Measurements from ENCODE around the gene TNRC18. TPM values are rescaled to one million over a fixed set of nuclear protein-coding genes. Genes with fewer than 3 reads are reported as not detected.
A peak's percentile ranks its signal among the peaks of the same experiment; 100 is the strongest.
"Not testable (repeated sequence)": the region's sequence is repeated elsewhere in the genome, so short reads cannot be mapped to it uniquely, and the experiment has no call there.

The TNRC18 gene
- total and polyA plus RNA-seq, 9 of the 15 experiments (the other 6 are each of a cell fraction or from before 2014, with no cell fraction given): 0.03 to 43.2 (median 18.0) TPM

DNA sequence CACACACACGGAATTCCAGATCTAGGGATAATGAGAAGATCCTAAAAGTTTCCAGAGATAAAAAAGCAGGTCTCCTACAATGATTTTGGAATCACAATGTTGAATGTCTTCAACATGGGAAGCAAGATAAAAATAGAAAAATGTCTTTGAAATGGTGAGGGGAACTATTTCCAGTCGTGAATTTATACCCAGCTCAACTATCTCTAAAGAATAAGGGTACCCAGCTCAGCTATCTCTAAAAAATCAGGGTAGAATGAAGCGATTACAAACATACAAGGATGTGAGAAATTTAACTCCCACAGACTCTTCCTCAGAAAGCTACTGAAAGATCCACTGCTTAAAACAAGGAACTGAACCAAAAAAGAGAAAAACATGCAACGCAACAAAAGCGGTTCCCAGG is 105.0 kb downstream of the TNRC18 start:
- H3K9me1 ChIP-seq (ENCODE audit: control insufficient read depth, insufficient read depth, low read length); H3K79me2 ChIP-seq (ENCODE audit: control insufficient read depth, insufficient read depth, low read length); FAIRE-seq; DNase-seq (ENCODE audit: extremely low read depth in 1 of 4, low spot score in 3 of 4); ATAC-seq; CTCF ChIA-PET (ENCODE audit: low intra/inter-chr PET ratio); H3K4me2 ChIP-seq (ENCODE audit: insufficient read depth, low read length); H3K9me3 ChIP-seq (replicated peaks; ENCODE audit: control insufficient read depth, insufficient read depth, low read depth, low read length); H3K4me3 ChIP-seq; H2AFZ ChIP-seq (ENCODE audit: low read depth, low read length); H3K27ac ChIP-seq (ENCODE audit: extremely low read depth, low read depth, low read length); H3K36me3 ChIP-seq (ENCODE audit: control insufficient read depth, insufficient read depth, low read length); H3K4me1 ChIP-seq (replicated peaks in 1 of 2; ENCODE audit: control insufficient read depth in 2 of 2, insufficient read depth in 2 of 2, low read length in 2 of 2); intact Hi-C loops (cut with micrococcal nuclease); BruUV-seq (replicated peaks); H3K27me3 ChIP-seq (ENCODE audit: control insufficient read depth in 2 of 2, insufficient read depth in 2 of 2, low read length in 2 of 2); in situ Hi-C loops (cut with MboI); H4K20me1 ChIP-seq (replicated peaks; ENCODE audit: control insufficient read depth, insufficient read depth, low read length); H3K9ac ChIP-seq (ENCODE audit: insufficient read depth in 1 of 2, low read depth in 2 of 2, low read length in 2 of 2): not testable (repeated sequence)
- TF ChIP-seq TRIM28 (IDR thresholded peaks at IDR 0.05): peak; percentile 70; the same call in 1 of the 2 replicates
- peak; percentile 85 for TF ChIP-seq ZFP1 (CRISPR knock-in tag; IDR thresholded peaks at IDR 0.05)
- WGBS (ENCODE audit: insufficient coverage, low coverage, missing lambda C conversion rate): 71% methylated on average over 5 of the region's 5 CpGs
- POLR2A ChIA-PET: interaction anchor here (0.6 kb wide), 1 partner anchor 17 kb away, joined by 3 read pairs; no protein-coding TSS in a partner anchor

DNA sequence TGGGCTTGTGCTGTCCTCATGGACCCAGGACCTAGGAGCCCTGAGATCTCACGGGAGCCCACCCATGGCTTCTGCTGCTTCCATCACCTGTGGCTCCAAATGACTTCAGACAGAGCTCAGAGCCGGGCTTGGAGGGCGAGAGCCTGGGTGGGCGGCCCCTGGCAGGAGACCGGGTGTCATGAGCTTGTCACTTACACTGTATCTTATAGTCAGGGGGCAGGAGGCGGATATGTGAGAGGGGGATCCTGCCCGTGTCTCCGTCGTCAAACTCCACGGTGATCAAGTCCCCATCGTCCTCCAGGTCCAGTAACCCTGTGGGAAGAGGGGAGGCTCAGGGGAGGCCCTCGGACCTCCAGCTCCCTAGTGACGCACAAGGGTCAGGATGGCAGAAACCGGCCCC is 107.9 kb downstream of the TNRC18 start:
- H3K4me1 ChIP-seq (replicated peaks in 1 of 2; ENCODE audit: control insufficient read depth in 2 of 2, insufficient read depth in 2 of 2, low read length in 2 of 2): no peaks in the 10 kb centered on the region
- no peak overlapping the region for H2AFZ ChIP-seq (ENCODE audit: low read depth, low read length)
- POLR2A ChIA-PET: no interaction called here
- no peak overlapping the region for H3K4me2 ChIP-seq (ENCODE audit: insufficient read depth, low read length)
- no peaks in the 10 kb centered on the region for H3K9me1 ChIP-seq (ENCODE audit: control insufficient read depth, insufficient read depth, low read length)
- no peak overlapping the region; a peak in 1 of 4 replicates for H3K9ac ChIP-seq (ENCODE audit: insufficient read depth in 1 of 2, low read depth in 2 of 2, low read length in 2 of 2)
- ATAC-seq (no peak), FAIRE-seq (no peak), DNase-seq (ENCODE audit: extremely low read depth in 1 of 4, low spot score in 3 of 4) (no peak)
- intact Hi-C loops (cut with micrococcal nuclease) (no loop called here), in situ Hi-C loops (cut with MboI) (no loop called here)
- H3K36me3 ChIP-seq (ENCODE audit: control insufficient read depth, insufficient read depth, low read length): peaks cover 9% of the 10 kb centered on the region; the same call in 2 of the 3 replicates
- no peaks in the 10 kb centered on the region for H3K79me2 ChIP-seq (ENCODE audit: control insufficient read depth, insufficient read depth, low read length)
- no peaks in the 10 kb centered on the region for H4K20me1 ChIP-seq (replicated peaks; ENCODE audit: control insufficient read depth, insufficient read depth, low read length)
- no peaks in the 10 kb centered on the region; the same call in 1 of the 2 replicates for H3K9me3 ChIP-seq (replicated peaks; ENCODE audit: control insufficient read depth, insufficient read depth, low read depth, low read length)
- no peak overlapping the region for H3K27ac ChIP-seq (ENCODE audit: extremely low read depth, low read depth, low read length)
- CTCF ChIA-PET (ENCODE audit: low intra/inter-chr PET ratio): no interaction called here
- H3K27me3 ChIP-seq (ENCODE audit: control insufficient read depth in 2 of 2, insufficient read depth in 2 of 2, low read length in 2 of 2): no peaks in the 10 kb centered on the region
- 93% methylated on average over 12 of the region's 14 CpGs for WGBS (ENCODE audit: insufficient coverage, low coverage, missing lambda C conversion rate)
- no peak overlapping the region for H3K4me3 ChIP-seq
- no TSS peak for BruUV-seq (replicated peaks)
- TF ChIP-seq RFX5 (IDR thresholded peaks at IDR 0.05; ENCODE audit: low read depth, low read length) (no peak), FOXK2 (conservative IDR thresholded peaks at IDR 0.05 in 1 of 2, IDR thresholded peaks at IDR 0.05 in 1 of 2; ENCODE audit: low read depth in 2 of 2) (no peak)
- TF ChIP-seq, protein P1, sequence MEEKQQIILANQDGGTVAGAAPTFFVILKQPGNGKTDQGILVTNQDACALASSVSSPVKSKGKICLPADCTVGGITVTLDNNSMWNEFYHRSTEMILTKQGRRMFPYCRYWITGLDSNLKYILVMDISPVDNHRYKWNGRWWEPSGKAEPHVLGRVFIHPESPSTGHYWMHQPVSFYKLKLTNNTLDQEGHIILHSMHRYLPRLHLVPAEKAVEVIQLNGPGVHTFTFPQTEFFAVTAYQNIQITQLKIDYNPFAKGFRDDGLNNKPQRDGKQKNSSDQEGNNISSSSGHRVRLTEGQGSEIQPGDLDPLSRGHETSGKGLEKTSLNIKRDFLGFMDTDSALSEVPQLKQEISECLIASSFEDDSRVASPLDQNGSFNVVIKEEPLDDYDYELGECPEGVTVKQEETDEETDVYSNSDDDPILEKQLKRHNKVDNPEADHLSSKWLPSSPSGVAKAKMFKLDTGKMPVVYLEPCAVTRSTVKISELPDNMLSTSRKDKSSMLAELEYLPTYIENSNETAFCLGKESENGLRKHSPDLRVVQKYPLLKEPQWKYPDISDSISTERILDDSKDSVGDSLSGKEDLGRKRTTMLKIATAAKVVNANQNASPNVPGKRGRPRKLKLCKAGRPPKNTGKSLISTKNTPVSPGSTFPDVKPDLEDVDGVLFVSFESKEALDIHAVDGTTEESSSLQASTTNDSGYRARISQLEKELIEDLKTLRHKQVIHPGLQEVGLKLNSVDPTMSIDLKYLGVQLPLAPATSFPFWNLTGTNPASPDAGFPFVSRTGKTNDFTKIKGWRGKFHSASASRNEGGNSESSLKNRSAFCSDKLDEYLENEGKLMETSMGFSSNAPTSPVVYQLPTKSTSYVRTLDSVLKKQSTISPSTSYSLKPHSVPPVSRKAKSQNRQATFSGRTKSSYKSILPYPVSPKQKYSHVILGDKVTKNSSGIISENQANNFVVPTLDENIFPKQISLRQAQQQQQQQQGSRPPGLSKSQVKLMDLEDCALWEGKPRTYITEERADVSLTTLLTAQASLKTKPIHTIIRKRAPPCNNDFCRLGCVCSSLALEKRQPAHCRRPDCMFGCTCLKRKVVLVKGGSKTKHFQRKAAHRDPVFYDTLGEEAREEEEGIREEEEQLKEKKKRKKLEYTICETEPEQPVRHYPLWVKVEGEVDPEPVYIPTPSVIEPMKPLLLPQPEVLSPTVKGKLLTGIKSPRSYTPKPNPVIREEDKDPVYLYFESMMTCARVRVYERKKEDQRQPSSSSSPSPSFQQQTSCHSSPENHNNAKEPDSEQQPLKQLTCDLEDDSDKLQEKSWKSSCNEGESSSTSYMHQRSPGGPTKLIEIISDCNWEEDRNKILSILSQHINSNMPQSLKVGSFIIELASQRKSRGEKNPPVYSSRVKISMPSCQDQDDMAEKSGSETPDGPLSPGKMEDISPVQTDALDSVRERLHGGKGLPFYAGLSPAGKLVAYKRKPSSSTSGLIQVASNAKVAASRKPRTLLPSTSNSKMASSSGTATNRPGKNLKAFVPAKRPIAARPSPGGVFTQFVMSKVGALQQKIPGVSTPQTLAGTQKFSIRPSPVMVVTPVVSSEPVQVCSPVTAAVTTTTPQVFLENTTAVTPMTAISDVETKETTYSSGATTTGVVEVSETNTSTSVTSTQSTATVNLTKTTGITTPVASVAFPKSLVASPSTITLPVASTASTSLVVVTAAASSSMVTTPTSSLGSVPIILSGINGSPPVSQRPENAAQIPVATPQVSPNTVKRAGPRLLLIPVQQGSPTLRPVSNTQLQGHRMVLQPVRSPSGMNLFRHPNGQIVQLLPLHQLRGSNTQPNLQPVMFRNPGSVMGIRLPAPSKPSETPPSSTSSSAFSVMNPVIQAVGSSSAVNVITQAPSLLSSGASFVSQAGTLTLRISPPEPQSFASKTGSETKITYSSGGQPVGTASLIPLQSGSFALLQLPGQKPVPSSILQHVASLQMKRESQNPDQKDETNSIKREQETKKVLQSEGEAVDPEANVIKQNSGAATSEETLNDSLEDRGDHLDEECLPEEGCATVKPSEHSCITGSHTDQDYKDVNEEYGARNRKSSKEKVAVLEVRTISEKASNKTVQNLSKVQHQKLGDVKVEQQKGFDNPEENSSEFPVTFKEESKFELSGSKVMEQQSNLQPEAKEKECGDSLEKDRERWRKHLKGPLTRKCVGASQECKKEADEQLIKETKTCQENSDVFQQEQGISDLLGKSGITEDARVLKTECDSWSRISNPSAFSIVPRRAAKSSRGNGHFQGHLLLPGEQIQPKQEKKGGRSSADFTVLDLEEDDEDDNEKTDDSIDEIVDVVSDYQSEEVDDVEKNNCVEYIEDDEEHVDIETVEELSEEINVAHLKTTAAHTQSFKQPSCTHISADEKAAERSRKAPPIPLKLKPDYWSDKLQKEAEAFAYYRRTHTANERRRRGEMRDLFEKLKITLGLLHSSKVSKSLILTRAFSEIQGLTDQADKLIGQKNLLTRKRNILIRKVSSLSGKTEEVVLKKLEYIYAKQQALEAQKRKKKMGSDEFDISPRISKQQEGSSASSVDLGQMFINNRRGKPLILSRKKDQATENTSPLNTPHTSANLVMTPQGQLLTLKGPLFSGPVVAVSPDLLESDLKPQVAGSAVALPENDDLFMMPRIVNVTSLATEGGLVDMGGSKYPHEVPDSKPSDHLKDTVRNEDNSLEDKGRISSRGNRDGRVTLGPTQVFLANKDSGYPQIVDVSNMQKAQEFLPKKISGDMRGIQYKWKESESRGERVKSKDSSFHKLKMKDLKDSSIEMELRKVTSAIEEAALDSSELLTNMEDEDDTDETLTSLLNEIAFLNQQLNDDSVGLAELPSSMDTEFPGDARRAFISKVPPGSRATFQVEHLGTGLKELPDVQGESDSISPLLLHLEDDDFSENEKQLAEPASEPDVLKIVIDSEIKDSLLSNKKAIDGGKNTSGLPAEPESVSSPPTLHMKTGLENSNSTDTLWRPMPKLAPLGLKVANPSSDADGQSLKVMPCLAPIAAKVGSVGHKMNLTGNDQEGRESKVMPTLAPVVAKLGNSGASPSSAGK (IDR thresholded peaks at IDR 0.05): no peak
